Activated CD4-positive, alpha-beta T cell treated with anti-CD3 and anti-CD28 coated beads for 36 hours (primary cell): ENCODE results near the gene PWP2. TPM values are rescaled to one million over a fixed set of nuclear protein-coding genes. Genes with fewer than 3 reads are reported as not detected.
A peak's percentile ranks its signal among the peaks of the same experiment; 100 is the strongest.
"Not testable (repeated sequence)": the region's sequence is repeated elsewhere in the genome, so short reads cannot be mapped to it uniquely, and the experiment has no call there.

ENCODE experiments used
- ATAC-seq: fragments of 200-7000 bp; cut with Tn5 transposase; one replicate; pipeline ENCODE4 v1.10.0; 2021; ENCODE audit warnings: mild to moderate bottlenecking, moderate library complexity
- CTCF ChIA-PET: fragments of 350-600 bp; sonication (Branson Sonifier 250); formaldehyde crosslinking; loops from one replicate; lab custom pipeline; 2021; ENCODE audit warnings: antibody characterized with exemption; lab: Charles Lee
- POLR2A ChIA-PET: fragments of 350-600 bp; sonication (Branson Sonifier 250); formaldehyde crosslinking; loops from one replicate; lab custom pipeline; 2021; ENCODE audit warnings: antibody characterized with exemption, inconsistent platforms; lab: Charles Lee
- DNase-seq: peaks from one replicate; pipeline ENCODE4 v3.0.0-alpha.2; 2020
- H3K27ac Mint-ChIP-seq: one replicate; pipeline ENCODE4 v1.8.0; 2021; ENCODE audit warnings: mixed read lengths
- H3K27me3 Mint-ChIP-seq: one replicate; pipeline ENCODE4 v1.8.0; 2021; ENCODE audit warnings: mixed read lengths
- H3K36me3 Mint-ChIP-seq: one replicate; pipeline ENCODE4 v1.8.0; 2021; ENCODE audit warnings: low read depth, mixed read lengths
- H3K4me1 Mint-ChIP-seq: one replicate; pipeline ENCODE4 v1.8.0; 2021; ENCODE audit warnings: mixed read lengths
- H3K4me3 Mint-ChIP-seq: one replicate; pipeline ENCODE4 v1.8.0; 2021; ENCODE audit warnings: mild to moderate bottlenecking, moderate library complexity, mixed read lengths
- H3K9me3 Mint-ChIP-seq: one replicate; pipeline ENCODE4 v1.8.0; 2021; ENCODE audit warnings: low read depth, mixed read lengths
- intact Hi-C, 2 experiments: fragments of 100-400 bp; cut with DNase I in 1 of 2; cut with micrococcal nuclease in 1 of 2; formaldehyde crosslinking; loops; one replicate each; pipeline versions ENCODE4 v1.14.2 to v1.15.1; 2022 to 2024; cut with DNase I, micrococcal nuclease
- total RNA-seq, 2 experiments: library from RNA; stranded (reverse); gene quantifications; one replicate each; pipeline ENCODE4 v1.2.3, GENCODE V29; 2021

The PWP2 gene
- total RNA-seq, 2 experiments from 2014 or later, result 28.9 to 54.1 TPM

DNA sequence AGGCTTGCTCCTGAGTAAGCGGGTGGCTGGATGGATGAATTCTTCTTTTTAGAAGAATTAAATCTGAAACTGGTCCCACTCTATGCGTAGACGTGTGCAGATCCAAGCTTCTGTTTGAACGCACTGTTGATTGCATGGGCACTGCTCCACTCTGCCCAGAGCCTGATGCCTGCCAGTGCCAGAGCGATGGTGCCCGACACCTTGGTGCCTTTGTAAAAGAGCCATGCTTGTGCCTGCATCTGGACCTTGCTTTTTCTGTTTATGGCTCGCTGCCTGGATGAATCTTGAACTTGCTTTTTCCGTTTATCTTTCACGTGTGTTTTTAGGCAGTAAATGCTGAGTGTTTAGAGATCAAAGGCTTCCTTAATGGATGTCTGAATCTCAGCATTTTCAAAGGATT is 15.0 kb upstream of the PWP2 start:
- ATAC-seq (no peak), DNase-seq (no peak)
- H3K9me3 Mint-ChIP-seq, result no peaks in the 10 kb centered on the region
- POLR2A ChIA-PET, result no interaction called here
- peaks cover 31% of the 10 kb centered on the region for H3K4me1 Mint-ChIP-seq
- no peak overlapping the region for H3K4me3 Mint-ChIP-seq
- CTCF ChIA-PET, result interaction anchor here (0.6 to 1.8 kb wide), 4 partner anchors 8 to 206 kb away, joined by 3 to 10 read pairs (median 4); no protein-coding TSS in a partner anchor
- H3K27me3 Mint-ChIP-seq, result no peaks in the 10 kb centered on the region
- H3K27ac Mint-ChIP-seq, result no peak overlapping the region
- H3K36me3 Mint-ChIP-seq, result peaks cover 45% of the 10 kb centered on the region
- intact Hi-C loops, result no loop called here

- H3K27me3 Mint-ChIP-seq, result no peaks in the 10 kb centered on the region
- H3K9me3 Mint-ChIP-seq, result no peaks in the 10 kb centered on the region
- DNase-seq (no peak), ATAC-seq (no peak)
- peak overlapping the region; percentile 5 for H3K27ac Mint-ChIP-seq
- H3K36me3 Mint-ChIP-seq, result peaks cover 30% of the 10 kb centered on the region
- intact Hi-C loops, result no loop called here
- no peak overlapping the region for H3K4me3 Mint-ChIP-seq
- peaks cover 16% of the 10 kb centered on the region for H3K4me1 Mint-ChIP-seq
- CTCF ChIA-PET, result interaction anchor here (0.6 to 1.8 kb wide), 6 partner anchors 10 to 335 kb away, joined by 3 to 10 read pairs (median 4); no protein-coding TSS in a partner anchor
- POLR2A ChIA-PET, result no interaction called here
Measured at GRCh38 chr21:44093761-44094160, 13.4 kb upstream of the PWP2 start.

DNA sequence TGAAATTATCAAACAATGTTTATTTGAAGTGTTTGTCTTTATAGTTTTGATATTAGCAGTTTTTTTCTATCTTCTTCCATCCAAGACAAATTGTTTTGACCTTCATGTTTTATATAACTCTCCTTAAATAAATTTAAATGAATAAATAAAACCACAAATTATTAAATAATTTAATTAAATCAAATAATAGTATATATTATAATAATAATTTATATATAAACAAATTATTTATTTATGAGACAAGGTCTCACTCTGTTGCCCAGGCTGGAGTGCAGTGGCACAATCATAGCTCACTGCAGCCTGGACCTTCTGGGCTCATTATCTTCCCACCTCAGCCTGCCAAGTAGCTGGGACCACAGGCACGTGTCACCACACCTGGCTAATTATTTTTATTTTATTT is 12.4 kb upstream of the PWP2 start:
- ATAC-seq (no peak), DNase-seq (no peak)
- POLR2A ChIA-PET, result no interaction called here
- Mint-ChIP-seq H3K4me1 (peaks cover 5% of the 10 kb centered on the region), H3K9me3 (no peaks in the 10 kb centered on the region), H3K36me3 (peaks cover 21% of the 10 kb centered on the region), H3K4me3 (no peak overlapping the region), H3K27ac (peak overlapping the region; percentile 23), H3K27me3 (no peaks in the 10 kb centered on the region)
- CTCF ChIA-PET, result interaction anchor here (0.7 kb wide), 1 partner anchor 253 kb away, joined by 4 read pairs; no protein-coding TSS in a partner anchor
- intact Hi-C loops, result no loop called here

GRCh38 chr21:44098507-44098906 is 8.7 kb upstream of the PWP2 start:
- H3K27ac Mint-ChIP-seq, H3K9me3 Mint-ChIP-seq, intact Hi-C loops, ATAC-seq, H3K4me1 Mint-ChIP-seq, H3K27me3 Mint-ChIP-seq, H3K4me3 Mint-ChIP-seq, POLR2A ChIA-PET, H3K36me3 Mint-ChIP-seq, CTCF ChIA-PET, DNase-seq: not testable (repeated sequence)

DNA sequence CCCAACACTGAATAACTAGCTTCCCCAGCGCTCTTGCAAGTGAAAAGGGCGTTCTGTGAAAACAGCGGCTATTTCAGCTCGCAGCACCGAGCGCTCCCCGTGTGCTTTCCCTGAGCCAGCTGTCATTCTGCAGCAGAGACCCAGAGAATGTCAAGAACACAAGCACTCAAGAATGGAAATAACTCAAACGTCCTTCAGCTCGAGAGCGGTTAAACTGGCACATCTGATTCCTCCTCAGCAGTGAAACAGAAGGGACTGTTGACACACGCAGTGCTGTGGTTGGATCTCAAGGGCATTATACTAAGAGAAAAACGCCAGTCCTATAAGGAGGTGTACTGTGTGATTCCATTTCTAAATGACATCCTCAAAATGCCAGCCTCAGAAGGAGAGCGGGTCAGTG is 8.2 kb upstream of the PWP2 start:
- H3K9me3 Mint-ChIP-seq, POLR2A ChIA-PET, DNase-seq, H3K4me1 Mint-ChIP-seq, intact Hi-C loops, H3K27ac Mint-ChIP-seq, CTCF ChIA-PET, ATAC-seq, H3K36me3 Mint-ChIP-seq, H3K27me3 Mint-ChIP-seq, H3K4me3 Mint-ChIP-seq: not testable (repeated sequence)

DNA sequence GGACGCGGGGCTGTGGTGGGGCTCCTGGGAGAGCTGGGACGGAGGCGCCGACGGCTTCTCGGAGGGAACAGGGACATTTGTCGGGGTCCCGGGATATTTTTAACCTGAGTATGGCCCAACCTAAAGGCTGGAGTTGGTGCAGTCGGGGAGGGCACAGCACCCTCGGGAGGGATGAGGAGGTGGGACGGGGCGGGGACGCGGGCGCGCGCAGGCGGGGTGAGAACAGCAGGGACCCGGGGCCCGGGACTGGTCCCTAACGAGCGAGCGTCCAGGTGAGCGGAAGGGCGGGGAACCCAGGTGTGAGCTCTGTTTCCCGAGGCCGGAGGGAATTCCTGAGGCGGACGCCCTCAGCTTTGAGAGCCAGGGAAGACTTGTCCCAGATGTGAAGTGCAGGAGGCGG is 390 bp downstream of the PWP2 start:
- intact Hi-C loops, POLR2A ChIA-PET, H3K27me3 Mint-ChIP-seq, CTCF ChIA-PET, DNase-seq, H3K27ac Mint-ChIP-seq, H3K9me3 Mint-ChIP-seq, H3K4me1 Mint-ChIP-seq, H3K36me3 Mint-ChIP-seq: not testable (repeated sequence)
- ATAC-seq, result peak; percentile 32
- H3K4me3 Mint-ChIP-seq, result peak overlapping the region; percentile 54

DNA sequence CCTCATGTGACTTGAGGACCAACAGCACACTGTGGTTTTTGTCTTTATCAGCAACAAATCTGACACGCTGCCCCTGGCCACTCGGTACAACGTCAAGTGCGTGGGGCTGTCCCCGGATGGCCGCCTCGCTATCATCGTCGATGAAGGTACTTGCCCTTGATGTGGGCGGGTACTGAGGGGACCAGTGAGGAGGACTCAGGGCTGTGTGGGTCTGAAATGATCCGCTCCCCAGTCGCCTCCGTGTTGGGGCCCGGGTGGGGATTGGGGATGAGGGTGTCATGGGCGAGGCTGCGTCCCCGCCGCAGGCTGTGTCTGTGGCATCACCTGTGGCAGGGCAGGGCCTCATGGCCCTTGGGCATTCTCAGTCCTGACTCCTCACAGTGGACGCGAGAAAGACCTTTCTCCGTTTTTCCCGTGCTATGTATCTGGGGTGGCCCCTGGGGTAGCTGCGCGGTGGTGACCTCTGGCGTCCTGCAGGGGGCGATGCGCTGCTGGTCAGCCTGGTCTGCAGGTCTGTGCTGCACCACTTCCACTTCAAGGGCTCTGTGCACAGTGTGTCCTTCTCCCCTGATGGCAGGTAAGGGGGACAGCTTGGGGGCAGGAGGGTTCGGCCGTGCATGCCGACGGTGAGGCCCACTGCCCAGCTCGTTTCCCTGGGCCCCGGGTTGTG is 6.6 kb downstream of the PWP2 start:
- H3K4me3 Mint-ChIP-seq, H3K36me3 Mint-ChIP-seq, H3K27me3 Mint-ChIP-seq, H3K9me3 Mint-ChIP-seq, H3K4me1 Mint-ChIP-seq, intact Hi-C loops, CTCF ChIA-PET, POLR2A ChIA-PET, H3K27ac Mint-ChIP-seq: not testable (repeated sequence)
- peak; percentile 78 for ATAC-seq
- DNase-seq, result peak; percentile 48

GRCh38 chr21:44122131-44122530 is 14.9 kb downstream of the PWP2 start:
- POLR2A ChIA-PET, CTCF ChIA-PET: not testable (repeated sequence)

GRCh38 chr21:44127827-44128226 is 20.6 kb downstream of the PWP2 start:
- intact Hi-C loops, H3K36me3 Mint-ChIP-seq, H3K9me3 Mint-ChIP-seq, H3K4me3 Mint-ChIP-seq, H3K4me1 Mint-ChIP-seq, H3K27me3 Mint-ChIP-seq, CTCF ChIA-PET, H3K27ac Mint-ChIP-seq, DNase-seq, POLR2A ChIA-PET, ATAC-seq: not testable (repeated sequence)

More at GRCh38 chr21:44122131-44122530, 14.9 kb downstream of the PWP2 start:
- intact Hi-C loops, H3K9me3 Mint-ChIP-seq, ATAC-seq, H3K27me3 Mint-ChIP-seq, H3K36me3 Mint-ChIP-seq, H3K4me1 Mint-ChIP-seq, H3K27ac Mint-ChIP-seq, H3K4me3 Mint-ChIP-seq, DNase-seq: not testable (repeated sequence)

DNA sequence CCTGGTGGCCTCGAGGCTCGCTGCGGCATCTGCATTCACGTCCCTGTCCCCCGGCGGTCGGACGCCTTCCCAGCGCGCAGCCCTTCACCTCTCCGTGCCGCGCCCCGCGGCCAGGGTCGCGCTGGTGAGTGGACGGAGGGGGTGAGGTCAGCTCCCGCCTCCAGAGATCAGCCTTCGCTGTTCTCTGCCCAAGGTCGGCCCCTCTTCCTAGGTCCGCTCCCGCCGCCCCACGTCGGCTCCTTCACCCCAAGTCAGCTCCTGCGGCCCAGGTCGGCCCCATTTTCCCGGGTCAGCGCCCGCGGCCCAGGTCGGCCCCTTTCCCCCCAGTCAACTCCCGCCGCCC is 26.5 kb downstream of the PWP2 start:
- DNase-seq, CTCF ChIA-PET, H3K27me3 Mint-ChIP-seq, ATAC-seq, intact Hi-C loops, H3K4me1 Mint-ChIP-seq, H3K36me3 Mint-ChIP-seq, H3K9me3 Mint-ChIP-seq, H3K27ac Mint-ChIP-seq, POLR2A ChIA-PET: not testable (repeated sequence)
- peak overlapping the region; percentile 53 for H3K4me3 Mint-ChIP-seq

DNA sequence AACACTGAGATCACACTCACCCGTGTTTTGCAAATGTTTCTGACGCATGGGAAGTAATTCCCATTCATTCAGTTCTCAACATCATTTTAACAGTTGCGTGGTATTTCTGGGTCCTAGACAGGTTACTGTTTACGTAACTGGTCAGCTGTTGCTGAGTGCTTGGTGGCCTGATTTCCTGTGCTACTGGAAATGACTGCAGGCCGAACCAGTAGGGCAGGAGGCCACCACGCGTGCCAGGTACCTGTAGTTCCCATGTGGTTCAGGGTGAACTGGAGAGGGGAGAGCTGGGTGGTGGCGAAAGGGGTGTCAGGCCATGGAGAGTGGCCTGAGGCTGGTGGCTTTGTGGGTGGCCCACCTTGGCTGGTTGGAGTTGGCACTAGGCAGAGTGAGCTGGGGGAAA is 27.5 kb downstream of the PWP2 start:
- DNase-seq, H3K27me3 Mint-ChIP-seq, CTCF ChIA-PET, H3K9me3 Mint-ChIP-seq, H3K27ac Mint-ChIP-seq, H3K36me3 Mint-ChIP-seq, intact Hi-C loops, H3K4me3 Mint-ChIP-seq, H3K4me1 Mint-ChIP-seq, POLR2A ChIA-PET, ATAC-seq: not testable (repeated sequence)

DNA sequence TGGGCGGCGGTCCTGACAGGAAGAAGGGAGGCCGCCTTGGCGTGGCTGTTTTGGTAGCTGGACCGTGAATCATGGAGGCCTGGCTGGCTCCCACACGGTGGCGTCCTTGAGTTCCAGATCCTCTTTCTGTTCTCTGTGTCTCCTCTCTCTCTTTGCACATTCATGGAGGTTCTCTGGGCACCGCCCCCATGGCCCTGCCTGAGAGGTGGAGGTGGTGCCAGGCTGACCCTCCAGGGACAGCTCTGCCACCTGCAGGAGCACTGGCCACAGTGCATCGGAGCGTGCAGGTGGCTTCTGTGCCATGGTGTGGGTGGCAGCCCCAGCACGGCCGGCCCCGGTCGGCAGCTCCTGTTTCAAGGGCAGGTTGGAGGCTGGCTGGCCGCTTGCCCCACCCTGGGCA is 30.8 kb downstream of the PWP2 start:
- ATAC-seq (peak; percentile 52), DNase-seq (peak; percentile 54)
- H3K9me3 Mint-ChIP-seq, CTCF ChIA-PET, H3K36me3 Mint-ChIP-seq, intact Hi-C loops, H3K27me3 Mint-ChIP-seq, H3K27ac Mint-ChIP-seq, H3K4me3 Mint-ChIP-seq, H3K4me1 Mint-ChIP-seq, POLR2A ChIA-PET: not testable (repeated sequence)
